Left hindlimb (tissue), 1 donor: ENCODE results near the gene CLPX.
"Not testable (repeated sequence)": the region's sequence is repeated elsewhere in the genome, so short reads cannot be mapped to it uniquely, and the experiment has no call there.

Experiments
- DNase-seq: peaks from one replicate; pipeline ENCODE4 v3.0.0-alpha.2; 2018

CLPX gene

GRCh38 chr15:65204931-65205660, 20.0 kb upstream of the CLPX start:
- DNase-seq, result no peak

DNA sequence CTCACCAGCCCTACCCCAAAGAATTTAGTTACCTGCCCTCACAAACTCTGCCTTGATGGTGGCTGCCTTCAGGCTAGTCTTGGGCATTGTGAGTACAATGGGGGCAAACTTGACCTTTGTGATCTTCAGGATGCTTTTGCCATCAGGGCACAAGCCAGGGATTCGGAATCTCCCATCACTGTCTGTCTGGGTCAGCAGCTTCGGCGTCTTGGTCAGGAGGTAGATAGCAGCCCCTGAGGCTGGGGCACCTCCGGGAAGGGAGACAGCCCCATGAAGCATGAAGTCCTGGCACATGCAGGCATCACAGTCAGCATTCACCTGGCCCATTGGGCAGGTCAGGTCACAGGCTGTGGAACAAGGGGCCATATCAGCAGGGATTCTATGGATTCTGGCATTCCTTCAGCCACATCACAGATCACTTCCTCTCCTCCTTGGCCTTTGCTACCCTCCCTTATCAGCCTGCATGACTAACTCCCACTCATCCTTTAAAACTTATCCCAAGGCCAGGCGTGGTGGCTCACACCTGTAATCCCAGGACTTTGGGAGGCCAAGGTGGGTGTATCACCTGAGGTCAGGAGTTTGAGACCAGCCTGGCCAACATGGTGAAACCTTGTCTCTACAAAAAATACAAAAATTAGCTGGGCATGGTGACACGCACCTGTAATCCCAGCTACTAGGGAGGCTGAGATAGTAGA, 19.2 kb upstream of the CLPX start:
- DNase-seq, result no peak

- no peak for DNase-seq
Measured at GRCh38 chr15:65201918-65202317, 16.8 kb upstream of the CLPX start.

GRCh38 chr15:65198571-65198970, 13.4 kb upstream of the CLPX start:
- no peak for DNase-seq

- no peak for DNase-seq
Measured at GRCh38 chr15:65197337-65197645, 12.1 kb upstream of the CLPX start.

DNA sequence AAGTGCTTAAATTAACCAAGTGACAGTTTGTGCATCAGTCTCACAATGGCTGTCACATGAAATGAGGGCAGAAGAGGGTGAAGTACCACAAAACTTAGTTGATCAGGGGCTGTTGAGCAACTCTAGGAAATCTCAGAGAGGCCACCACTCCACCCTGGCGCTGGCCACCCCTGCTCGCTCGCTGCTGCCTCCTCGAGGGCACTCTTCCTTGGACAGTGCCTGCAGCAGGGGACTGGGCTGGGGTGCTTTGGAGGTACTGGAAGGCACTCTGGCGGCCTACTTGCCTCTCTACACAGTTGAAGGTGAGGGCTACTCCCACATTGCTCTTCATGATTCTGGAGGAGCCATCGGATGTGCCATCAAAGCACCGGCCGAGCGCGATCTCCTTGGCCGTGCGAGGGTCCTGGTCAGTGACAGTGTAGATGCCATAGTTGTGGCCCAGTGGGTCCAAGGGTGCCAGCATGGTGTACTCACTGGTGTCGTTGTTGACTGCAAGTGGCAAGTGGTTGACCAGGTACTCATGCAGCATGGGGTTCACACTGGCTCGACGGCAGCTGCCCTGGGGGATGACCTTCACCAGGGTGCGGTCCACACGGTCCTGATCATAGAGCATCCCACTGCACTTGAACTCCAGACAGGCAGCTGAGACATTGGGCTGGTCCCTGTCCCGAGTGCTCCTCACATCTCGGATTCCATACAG, 11.6 kb upstream of the CLPX start:
- DNase-seq, result no peak

DNA sequence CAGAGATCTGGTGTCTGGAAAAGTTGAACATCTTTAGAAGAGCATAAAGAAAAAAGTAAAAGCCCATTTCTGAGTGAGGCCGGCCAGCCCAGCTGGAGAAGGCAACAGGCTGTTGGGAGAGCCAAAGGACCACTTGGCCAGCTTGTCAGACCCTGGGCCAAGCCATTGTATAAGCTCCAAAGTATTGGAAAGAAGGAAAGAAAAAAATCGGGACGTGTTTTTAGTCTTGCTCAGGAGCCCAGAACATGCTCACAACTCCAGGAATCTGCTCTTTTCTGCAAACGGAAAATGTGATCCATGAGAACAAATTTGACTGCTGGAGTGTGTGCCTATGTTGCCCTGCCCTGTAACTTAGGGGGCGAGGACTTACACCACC, 10.4 kb upstream of the CLPX start:
- DNase-seq, result peak; percentile 78

- peak; percentile 53 for DNase-seq
Measured at GRCh38 chr15:65194826-65195547, 9.8 kb upstream of the CLPX start.

GRCh38 chr15:65192016-65192415, 6.9 kb upstream of the CLPX start:
- no peak for DNase-seq

GRCh38 chr15:65189102-65189740, 4.1 kb upstream of the CLPX start:
- peak; percentile 53 for DNase-seq

- DNase-seq, result not testable (repeated sequence)
Measured at GRCh38 chr15:65188472-65188871, 3.3 kb upstream of the CLPX start.

- DNase-seq, result peak; percentile 68
Measured at GRCh38 chr15:65184305-65184867, 756 bp downstream of the CLPX start.

- DNase-seq, result no peak
Measured at GRCh38 chr15:65183865-65184159, 1.3 kb downstream of the CLPX start.

DNA sequence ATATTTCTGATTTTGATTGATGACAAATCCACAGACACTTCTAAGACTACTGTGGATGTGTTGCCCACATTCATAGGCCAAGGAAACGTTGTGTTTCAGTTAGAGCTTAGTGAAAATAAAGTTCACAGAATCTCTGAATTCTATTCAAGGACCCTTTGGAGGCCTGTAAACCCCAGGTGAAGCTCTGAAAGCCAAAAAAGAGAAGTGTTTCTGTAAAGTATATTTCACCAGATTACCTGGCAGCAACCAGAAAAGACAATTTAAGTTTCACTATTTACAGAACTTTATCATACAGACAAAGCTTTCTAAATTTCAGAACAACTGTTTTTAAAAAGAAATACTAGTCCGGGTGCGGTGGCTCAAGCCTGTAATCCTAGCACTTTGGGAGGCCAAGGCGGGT, 2.6 kb downstream of the CLPX start:
- no peak for DNase-seq

DNA sequence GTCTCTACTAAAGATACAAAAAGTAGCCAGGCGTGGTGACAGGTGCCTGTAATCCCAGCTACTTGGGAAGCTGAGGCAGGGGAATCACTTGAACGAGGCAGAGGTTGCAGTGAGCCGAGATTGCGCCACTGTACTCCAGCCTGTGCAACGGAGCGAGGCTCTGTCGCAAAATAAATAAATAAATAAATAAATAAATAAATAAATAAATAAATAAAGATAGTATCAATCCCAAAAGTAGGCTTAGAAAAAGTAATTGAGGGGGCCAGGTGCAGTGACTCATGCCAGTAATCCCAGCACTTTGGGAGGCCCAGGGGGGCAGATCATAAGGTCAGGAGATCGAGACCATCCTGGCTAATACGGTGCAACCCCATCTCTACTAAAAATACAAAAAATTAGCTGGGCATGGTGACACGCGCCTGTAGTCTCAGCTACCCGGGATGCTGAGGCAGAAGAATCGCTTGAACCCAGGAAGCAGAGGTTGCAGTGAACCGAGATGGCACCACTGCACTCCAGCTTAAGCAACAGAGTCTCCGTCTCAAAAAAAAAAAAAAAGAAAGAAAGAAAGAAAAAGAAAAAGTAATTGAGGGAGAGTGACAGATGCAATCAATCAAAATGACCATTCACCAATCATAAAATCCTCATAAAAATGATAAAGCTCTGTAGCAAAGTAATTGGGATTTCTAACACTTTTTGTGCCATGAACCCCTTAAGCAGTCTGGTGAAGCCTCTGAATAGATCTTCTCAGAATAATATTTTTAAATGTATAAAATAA, 3.4 kb downstream of the CLPX start:
- not testable (repeated sequence) for DNase-seq

DNA sequence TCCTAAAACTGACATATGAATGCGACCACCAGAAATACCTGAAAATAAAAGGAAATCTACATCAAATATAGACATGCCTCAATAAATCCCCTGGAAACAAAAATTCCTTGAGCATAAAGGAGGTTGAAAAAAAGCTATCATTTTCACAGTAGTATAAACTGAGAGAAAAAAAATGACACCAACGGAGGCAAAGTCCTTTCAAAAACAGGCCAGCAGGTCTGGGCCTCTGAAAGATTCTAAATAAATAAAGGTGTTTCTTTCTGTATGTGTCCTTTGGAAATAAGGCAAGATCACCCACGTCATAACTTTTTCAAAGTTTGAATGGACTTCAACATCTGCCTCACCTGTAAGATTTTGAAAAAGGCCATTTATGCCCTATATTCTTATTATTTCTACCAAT, 5.0 kb downstream of the CLPX start:
- no peak for DNase-seq

GRCh38 chr15:65177901-65178300, 7.2 kb downstream of the CLPX start:
- DNase-seq, result no peak

DNA sequence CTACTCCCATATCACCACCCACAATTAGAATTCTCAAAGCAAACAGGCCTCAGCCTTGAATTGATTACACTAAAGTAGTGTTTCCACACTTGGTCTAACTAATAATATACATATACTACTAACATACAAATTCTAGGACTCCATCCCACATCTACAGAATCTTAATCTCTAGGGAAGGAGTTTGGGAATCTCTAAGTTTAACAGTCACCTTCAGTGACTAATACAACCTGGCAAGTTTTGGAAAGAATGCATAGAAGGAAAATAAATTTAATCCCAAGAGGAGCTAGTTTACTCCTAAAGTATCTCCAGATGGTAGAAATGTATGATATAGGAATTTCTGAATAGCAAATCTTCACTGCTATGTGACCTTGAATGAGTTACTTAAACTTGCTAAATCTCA, 9.1 kb downstream of the CLPX start:
- DNase-seq, result no peak

DNA sequence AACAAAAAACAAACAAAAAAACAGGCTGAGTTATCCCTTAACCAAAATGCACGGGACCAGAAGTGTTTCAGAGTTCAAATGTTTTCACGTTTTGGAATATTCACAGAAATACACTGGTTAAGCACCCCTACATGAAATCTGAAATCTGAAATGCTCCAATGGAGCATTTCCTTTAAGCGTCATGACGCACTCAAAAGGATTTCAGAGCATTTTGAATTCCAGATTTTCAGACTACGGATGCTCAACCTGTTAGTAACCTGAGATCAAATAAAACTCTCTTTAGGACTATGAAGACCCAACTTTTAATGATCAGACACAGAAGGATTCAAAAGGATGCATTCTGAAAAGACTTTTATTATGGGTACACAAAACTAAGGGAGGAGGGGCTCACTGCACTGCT, 9.6 kb downstream of the CLPX start:
- DNase-seq, result no peak

DNA sequence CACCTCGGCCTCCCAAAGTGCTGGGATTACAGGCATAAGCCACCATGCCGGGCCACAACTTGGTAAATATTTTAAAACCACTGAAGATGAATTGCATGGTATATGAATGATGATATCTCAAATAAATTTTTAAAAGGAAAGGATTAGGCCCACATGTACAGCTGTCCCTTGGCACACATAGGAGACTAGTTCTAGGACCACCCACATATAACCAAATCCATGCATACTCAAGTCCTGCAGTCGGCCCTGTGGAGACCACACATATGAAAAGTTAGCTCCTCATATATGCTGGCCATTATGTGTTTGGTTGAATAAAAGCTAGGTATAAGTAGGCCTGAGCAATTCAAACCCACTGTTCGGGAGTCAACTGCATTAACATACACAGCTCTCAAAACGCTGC, 10.6 kb downstream of the CLPX start:
- DNase-seq, result no peak

DNA sequence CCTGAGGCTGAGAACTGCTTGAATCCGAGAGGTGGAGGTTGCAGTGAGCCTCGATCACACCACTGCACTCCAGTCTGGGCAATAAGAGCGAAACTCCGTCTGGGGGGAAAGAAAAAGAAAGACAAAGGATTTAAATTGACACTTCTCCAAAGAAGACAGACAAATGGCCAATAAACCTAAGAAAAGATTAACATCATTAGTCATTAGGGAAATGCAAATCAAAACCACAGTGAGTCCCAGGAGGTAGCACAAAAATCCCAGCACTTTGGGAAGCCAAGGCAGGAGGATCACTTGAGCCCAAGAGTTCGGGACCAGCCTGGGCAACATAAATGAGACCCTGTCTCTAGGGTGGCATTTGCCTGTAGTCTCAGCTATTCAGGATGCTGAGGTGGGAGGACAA, 12.6 kb downstream of the CLPX start:
- no peak for DNase-seq

- no peak for DNase-seq
Measured at GRCh38 chr15:65171428-65171827, 13.7 kb downstream of the CLPX start.
